ENCODE measurements around the gene PFKFB2.
A peak's percentile ranks its signal among the peaks of the same experiment; 100 is the strongest.

PFKFB2 gene

GRCh38 chr1:207048041-207048440, 5.0 kb upstream of the PFKFB2 start:
- H3K9me3 ChIP-seq = no peaks in the 10 kb centered on the region
- no peak overlapping the region for H3K4me3 ChIP-seq
- H3K36me3 ChIP-seq = peaks cover 14 to 23% (median 15%) of the 10 kb centered on the region in 3 donors
- no peaks in the 10 kb centered on the region for H3K27me3 ChIP-seq
- no peak overlapping the region for H3K27ac ChIP-seq
- H3K4me1 ChIP-seq = peaks cover 0 to 67% (median 26%) of the 10 kb centered on the region in 4 donors
- DNase-seq = no peak
- intact Hi-C loops (cut with DNase I; ENCODE audit: low total_unique reads) = loop anchor here (5.0 kb wide), 1 partner anchor 34 kb away; no protein-coding TSS in a partner anchor
- TF ChIP-seq, protein P1, sequence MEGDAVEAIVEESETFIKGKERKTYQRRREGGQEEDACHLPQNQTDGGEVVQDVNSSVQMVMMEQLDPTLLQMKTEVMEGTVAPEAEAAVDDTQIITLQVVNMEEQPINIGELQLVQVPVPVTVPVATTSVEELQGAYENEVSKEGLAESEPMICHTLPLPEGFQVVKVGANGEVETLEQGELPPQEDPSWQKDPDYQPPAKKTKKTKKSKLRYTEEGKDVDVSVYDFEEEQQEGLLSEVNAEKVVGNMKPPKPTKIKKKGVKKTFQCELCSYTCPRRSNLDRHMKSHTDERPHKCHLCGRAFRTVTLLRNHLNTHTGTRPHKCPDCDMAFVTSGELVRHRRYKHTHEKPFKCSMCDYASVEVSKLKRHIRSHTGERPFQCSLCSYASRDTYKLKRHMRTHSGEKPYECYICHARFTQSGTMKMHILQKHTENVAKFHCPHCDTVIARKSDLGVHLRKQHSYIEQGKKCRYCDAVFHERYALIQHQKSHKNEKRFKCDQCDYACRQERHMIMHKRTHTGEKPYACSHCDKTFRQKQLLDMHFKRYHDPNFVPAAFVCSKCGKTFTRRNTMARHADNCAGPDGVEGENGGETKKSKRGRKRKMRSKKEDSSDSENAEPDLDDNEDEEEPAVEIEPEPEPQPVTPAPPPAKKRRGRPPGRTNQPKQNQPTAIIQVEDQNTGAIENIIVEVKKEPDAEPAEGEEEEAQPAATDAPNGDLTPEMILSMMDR (IDR thresholded peaks at IDR 0.05) = no peak

- Histone ChIP-seq H3K36me3 (peaks cover 14 to 23% (median 15%) of the 10 kb centered on the region in 3 donors), H3K4me3 (no peak overlapping the region), H3K27ac (no peak overlapping the region), H3K4me1 (peaks cover 0 to 67% (median 29%) of the 10 kb centered on the region in 4 donors), H3K27me3 (no peaks in the 10 kb centered on the region), H3K9me3 (no peaks in the 10 kb centered on the region)
- TF ChIP-seq, protein P1 (IDR thresholded peaks at IDR 0.05) = no peak
- intact Hi-C loops (cut with DNase I; ENCODE audit: low total_unique reads) = loop anchor here (5.0 kb wide), 1 partner anchor 33 kb away; no protein-coding TSS in a partner anchor
- DNase-seq = no peak
Measured at GRCh38 chr1:207049054-207049453, 4.0 kb upstream of the PFKFB2 start.

DNA sequence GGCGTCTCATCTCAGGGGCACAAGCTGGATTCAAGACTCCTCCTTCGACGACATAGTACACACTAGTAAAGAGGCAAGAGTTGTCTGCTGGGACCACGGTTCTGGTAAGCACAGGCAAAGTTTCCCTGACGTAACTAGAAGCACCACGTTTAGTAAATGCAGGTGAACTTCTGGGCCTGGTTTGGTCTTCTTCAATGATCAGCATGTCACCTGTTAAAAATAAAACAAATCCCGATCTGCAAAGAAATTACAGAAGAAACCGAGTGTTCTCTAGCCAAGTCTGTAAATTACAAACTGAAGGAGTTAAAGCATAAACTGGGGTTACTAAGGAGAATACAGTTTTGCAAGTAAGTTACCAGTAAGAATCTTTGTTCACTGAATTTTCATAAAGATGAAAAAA, 3.6 kb upstream of the PFKFB2 start:
- no peaks in the 10 kb centered on the region for H3K27me3 ChIP-seq
- no peak for DNase-seq
- no peaks in the 10 kb centered on the region for H3K9me3 ChIP-seq
- peaks cover 0 to 66% (median 29%) of the 10 kb centered on the region in 4 donors for H3K4me1 ChIP-seq
- H3K4me3 ChIP-seq = peak overlapping the region; percentile 83 to 85
- peaks cover 14 to 23% (median 15%) of the 10 kb centered on the region in 3 donors for H3K36me3 ChIP-seq
- H3K27ac ChIP-seq = peak overlapping the region in 1 of 2 donors; percentile 4
- TF ChIP-seq, protein P1 (IDR thresholded peaks at IDR 0.05) = no peak
- intact Hi-C loops (cut with DNase I; ENCODE audit: low total_unique reads) = loop anchor here (5.0 kb wide), 1 partner anchor 33 kb away; no protein-coding TSS in a partner anchor

GRCh38 chr1:207049974-207050391, 3.1 kb upstream of the PFKFB2 start:
- DNase-seq = peak in 1 of 2 donors; percentile 61
- H3K27ac ChIP-seq = peak overlapping the region; percentile 85 to 86
- H3K4me1 ChIP-seq = peaks cover 0 to 61% (median 29%) of the 10 kb centered on the region in 4 donors

GRCh38 chr1:207050480-207051190, 2.4 kb upstream of the PFKFB2 start:
- DNase-seq = peak; percentile 89 to 95
- TF ChIP-seq, protein P1 (IDR thresholded peaks at IDR 0.05) = no peak
- intact Hi-C loops (cut with DNase I; ENCODE audit: low total_unique reads) = no loop called here
- Histone ChIP-seq H3K27ac (peak overlapping the region; percentile 85 to 86), H3K36me3 (peaks cover 14 to 23% (median 15%) of the 10 kb centered on the region in 3 donors), H3K4me1 (peaks cover 0 to 54% (median 28%) of the 10 kb centered on the region in 4 donors), H3K27me3 (no peaks in the 10 kb centered on the region), H3K4me3 (peak overlapping the region; percentile 83 to 85), H3K9me3 (no peaks in the 10 kb centered on the region)

More at GRCh38 chr1:207049974-207050391, 3.1 kb upstream of the PFKFB2 start:
- intact Hi-C loops (cut with DNase I; ENCODE audit: low total_unique reads) = loop anchor here (5.0 kb wide), 1 partner anchor 32 kb away; no protein-coding TSS in a partner anchor
- no peaks in the 10 kb centered on the region for H3K27me3 ChIP-seq
- H3K9me3 ChIP-seq = no peaks in the 10 kb centered on the region
- TF ChIP-seq, protein P1 (IDR thresholded peaks at IDR 0.05) = peak; percentile 78 to 79
- H3K4me3 ChIP-seq = peak overlapping the region; percentile 83 to 85
- peaks cover 14 to 23% (median 15%) of the 10 kb centered on the region in 3 donors for H3K36me3 ChIP-seq
